HTR-8/SVneo (cell line): Measurements from ENCODE around the gene B4GALT5.
"Not testable (repeated sequence)": the region's sequence is repeated elsewhere in the genome, so short reads cannot be mapped to it uniquely, and the experiment has no call there.

Source experiments
- DNase-seq: peaks from one replicate; pipeline ENCODE4 v3.0.0; 2011; ENCODE audit warnings: low spot score, mixed read lengths; ENCODE audit not compliant: insufficient read length
- FAIRE-seq: peaks from 2 replicates; lab custom pipeline; 2011; peaks lifted over from hg19 to GRCh38; lab: Jason Lieb, UNC

B4GALT5 gene

GRCh38 chr20:49615401-49616153, 98.1 kb downstream of the B4GALT5 start:
- DNase-seq (no peak), FAIRE-seq (no peak)

DNA sequence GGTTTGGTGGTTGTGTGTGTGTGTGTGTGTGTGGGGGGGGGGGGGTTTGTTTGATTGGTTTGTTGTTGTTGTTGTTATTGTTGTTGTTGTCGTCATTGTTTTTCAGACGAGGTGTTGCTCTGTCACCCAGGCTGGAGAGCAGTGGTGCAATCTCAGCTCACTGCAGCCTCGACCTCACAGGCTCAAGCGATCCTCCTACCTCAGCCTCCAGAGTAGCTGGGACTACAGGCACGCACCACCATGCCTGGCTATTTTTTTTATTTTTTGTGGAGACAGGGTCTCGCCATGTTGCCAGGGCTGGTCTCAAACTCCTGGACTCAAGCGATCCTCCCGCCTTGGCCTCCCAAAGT, 98.7 kb downstream of the B4GALT5 start:
- DNase-seq: not testable (repeated sequence)

GRCh38 chr20:49614338-49615050, 99.2 kb downstream of the B4GALT5 start:
- DNase-seq (no peak), FAIRE-seq (no peak)

More for the DNA sequence above, 98.7 kb downstream of the B4GALT5 start:
- FAIRE-seq: not testable (repeated sequence)

DNA sequence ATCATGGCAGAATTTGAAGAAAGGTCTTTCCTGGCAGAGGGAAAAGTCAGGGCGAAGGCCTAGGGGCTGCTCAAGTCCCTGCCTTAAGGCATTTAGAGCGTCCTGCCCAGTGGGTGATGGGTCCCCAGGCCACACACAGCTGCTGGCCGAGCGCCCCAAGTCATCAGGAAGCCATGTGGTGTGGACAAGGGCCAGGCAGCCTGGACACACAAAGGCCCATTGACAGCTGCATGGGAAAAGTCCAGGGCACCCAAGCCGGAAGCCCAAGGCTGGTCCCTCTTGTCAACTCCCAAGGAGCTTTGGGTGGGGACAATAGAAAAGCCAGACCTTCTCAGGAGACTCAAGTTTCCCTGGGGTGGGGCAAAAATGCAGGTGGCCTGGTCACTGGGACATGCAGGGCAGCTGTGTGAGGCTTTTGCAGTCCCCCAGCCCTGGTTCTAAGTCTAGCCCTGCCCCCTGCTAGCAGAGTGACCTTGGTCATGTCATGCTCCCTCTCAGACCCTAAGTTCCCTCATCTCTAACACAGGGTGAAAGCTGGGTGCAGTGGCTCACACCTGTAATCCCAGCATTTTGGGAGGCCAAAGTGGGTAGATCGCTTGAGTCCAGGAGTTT, 101.4 kb downstream of the B4GALT5 start:
- no peak for DNase-seq
- no peak for FAIRE-seq

DNA sequence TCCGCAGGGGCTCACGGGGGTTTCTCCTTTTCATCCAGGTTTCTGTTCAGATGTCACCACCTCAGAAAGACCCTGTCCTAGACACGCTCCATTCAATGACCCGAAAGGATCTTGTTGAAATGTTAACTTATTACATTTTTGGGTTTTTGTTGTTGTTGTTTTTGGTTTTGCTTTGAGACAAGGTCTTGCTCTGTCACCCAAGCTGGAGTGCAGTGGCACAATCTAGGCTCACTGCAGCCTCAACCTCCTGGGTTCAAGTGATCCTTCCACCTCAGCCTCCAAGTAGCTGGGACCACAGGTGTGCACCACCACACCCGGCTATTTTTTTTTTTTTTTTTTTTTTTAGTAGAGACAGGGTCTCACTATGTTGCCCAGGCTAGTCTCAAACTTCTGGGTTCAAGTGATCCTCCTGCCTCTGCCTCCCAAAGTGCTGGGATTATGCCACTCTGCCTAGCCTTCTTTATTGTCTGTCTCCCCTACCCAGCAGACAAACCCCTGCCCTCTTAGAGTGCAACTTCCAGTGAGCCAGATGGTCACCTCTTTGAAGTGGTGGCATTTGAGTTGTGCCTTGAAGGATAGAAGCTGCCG, 102.0 kb downstream of the B4GALT5 start:
- DNase-seq, FAIRE-seq: not testable (repeated sequence)

- DNase-seq (peak; percentile 96), FAIRE-seq (peak; percentile 89)
Observed at GRCh38 chr20:49610691-49611538, 102.8 kb downstream of the B4GALT5 start.

- FAIRE-seq: peak; percentile 90
- peak; percentile 93 for DNase-seq
Observed at GRCh38 chr20:49608752-49609670, 104.7 kb downstream of the B4GALT5 start.

- DNase-seq (no peak), FAIRE-seq (no peak)
Observed at GRCh38 chr20:49607568-49607967, 106.1 kb downstream of the B4GALT5 start.

DNA sequence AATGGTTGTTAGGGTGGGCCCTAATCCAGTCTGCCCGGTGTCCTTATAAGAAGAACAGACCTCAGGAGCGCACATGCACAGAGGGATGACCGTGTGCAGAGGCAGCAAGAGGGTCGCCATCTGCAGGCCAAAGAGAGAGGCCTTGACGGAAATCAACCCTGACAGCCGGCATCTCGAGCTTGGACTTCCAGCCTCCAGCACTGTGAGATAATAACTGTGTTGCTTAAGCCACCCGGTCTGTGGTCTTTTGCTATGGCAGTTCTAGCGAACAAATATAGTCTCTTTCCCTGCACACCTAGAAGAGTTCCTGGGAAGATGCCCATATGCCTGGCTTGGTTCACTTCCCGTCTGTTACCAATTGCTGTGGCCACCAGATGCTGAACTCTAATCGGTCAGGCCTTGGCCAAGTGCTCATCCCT, 110.5 kb downstream of the B4GALT5 start:
- peak; percentile 74 for FAIRE-seq
- peak; percentile 73 for DNase-seq

- FAIRE-seq: no peak
- DNase-seq: no peak
Observed at GRCh38 chr20:49602345-49603208, 111.1 kb downstream of the B4GALT5 start.

DNA sequence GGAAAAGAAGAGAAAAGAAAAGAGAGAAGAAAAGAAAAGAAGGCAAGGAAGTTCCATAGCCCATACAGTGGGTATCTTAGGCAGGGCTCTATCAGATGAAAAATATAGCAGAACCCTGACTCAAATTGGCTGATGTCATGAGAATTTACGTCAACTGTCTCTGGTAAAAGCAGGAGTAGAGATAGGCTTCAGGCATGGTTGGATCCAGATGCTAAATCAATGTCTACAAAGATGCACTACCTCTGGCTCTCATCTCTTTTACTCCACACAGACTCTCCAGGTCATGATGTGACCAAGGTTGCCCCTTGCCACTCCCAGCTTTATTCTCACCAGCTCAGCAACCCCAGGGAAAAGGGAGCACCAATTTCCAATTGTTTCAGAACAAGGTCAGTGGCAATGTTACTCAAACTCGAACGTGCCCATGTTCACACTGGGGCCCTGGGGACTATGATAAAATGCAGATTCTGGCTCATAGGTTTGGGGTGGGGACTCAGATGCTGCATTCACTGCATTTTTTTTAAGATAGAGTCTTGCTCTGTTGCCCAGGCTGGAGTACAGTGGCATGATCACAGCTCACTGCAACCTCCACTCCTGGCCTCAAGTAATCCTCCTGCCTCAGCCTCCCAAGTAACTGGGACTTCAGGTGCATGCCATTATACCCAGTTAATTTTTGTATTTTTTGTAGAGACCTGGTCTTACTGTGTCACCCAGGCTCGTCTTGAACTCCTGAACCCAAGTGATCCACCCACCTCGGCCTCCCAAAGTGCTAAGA, 112.3 kb downstream of the B4GALT5 start:
- FAIRE-seq: no peak
- DNase-seq: no peak

GRCh38 chr20:49599746-49600113, 113.9 kb downstream of the B4GALT5 start:
- FAIRE-seq (no peak), DNase-seq (no peak)

- DNase-seq (no peak), FAIRE-seq (peak; percentile 42)
Observed at GRCh38 chr20:49597825-49598395, 115.8 kb downstream of the B4GALT5 start.

DNA sequence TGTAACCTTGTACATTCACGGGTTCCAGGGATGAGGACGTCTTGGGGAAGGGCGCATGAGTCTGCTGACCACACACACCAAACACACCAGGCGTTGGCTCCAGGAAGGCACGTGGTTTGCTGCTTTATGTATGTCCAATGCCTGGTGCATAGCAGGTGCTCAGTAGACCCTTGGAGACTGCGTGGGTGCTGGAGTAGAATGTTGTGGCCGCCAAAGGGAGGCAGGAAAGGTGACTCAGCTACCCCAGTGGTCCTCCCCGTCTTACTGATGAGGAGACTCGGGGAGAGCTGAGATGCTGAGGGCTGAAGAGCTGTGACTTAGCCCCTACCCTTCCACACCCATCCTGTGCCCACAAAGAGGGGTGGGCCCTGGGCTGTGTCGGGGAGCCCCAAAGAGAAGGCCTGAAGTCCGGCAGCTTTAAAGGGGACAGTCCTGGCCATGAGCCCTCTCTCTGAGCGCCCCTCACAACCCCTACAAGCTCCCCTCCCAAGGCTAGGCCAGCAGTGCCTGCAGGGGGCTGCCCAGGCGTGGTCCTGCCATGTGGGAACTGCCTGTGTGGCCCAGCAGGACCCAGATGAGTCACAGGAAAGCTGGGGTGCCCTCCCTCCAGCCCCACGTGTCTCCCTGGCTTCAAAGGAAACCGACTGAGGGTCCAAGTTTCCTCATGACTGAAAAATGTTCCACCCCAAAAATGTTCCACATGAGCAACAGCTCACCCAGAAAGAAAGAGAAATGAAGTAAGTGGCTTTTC, 117.7 kb downstream of the B4GALT5 start:
- FAIRE-seq (no peak), DNase-seq (no peak)

DNA sequence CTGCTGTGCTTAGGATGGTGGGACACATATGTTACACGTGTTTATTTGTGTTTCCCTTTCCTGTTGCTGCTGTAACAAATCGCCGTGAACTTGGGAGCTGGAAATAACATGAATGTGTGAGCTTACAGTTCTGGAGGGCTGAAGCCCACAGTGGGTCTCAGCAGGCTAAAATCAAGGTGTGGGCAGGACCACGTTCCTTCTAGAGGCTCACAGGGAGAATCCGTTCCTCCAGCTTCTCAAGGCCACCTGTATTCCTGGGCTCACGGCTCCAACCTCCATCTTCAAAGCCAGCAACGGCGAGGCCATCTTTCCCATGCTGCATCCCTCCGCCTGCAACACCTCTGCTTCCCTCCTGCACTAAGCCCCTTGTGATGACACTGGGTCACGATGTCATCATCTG, 118.3 kb downstream of the B4GALT5 start:
- peak; percentile 54 for FAIRE-seq
- DNase-seq: no peak

DNA sequence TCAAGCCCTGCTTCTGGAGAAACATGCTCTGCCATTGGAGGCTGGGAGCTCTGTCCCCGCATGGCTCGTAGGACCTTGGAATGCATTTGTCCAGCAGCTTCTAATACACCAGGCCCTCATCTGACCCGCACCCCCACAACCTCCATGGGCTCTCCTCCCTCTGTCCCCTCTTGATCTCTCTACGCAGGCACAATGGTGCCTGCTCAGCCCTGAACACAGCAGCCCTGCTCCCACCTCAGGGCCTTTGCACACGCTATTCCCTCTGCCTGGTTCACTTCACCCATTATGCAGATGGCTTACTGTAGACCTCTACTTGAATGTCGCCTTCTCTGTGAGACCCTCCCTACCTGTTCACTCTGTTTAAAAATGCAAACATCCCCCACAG, 118.8 kb downstream of the B4GALT5 start:
- FAIRE-seq (no peak), DNase-seq (no peak)
